HepG2 (cell line): ENCODE measurements around the gene SGIP1. TPM values are rescaled to one million over a fixed set of nuclear protein-coding genes. Genes with fewer than 3 reads are reported as not detected.

Experiments used
- ATAC-seq: fragments of 200-7000 bp; cut with Tn5 transposase; 3 replicates; pipeline ENCODE4 v1.9.1; 2020; ENCODE audit warnings: mild to moderate bottlenecking, moderate library complexity
- BruUV-seq: library from RNA; stranded (reverse); fragments of 400-500 nt; replicated peaks from 2 replicates; lab custom pipeline; 2021; lab: Mats Ljungman, UMichigan
- CTCF ChIA-PET: fragments of 300-600 bp; formaldehyde crosslinking; extraction: SDS; loops from one replicate; lab custom pipeline; 2021; ENCODE audit warnings: low total read pairs, inconsistent platforms, low intra/inter-chr PET ratio; lab: Yijun Ruan, JAX
- POLR2A ChIA-PET: fragments of 350-600 bp; sonication (Branson Sonifier 250); formaldehyde crosslinking; loops from one replicate; lab custom pipeline; 2020; ENCODE audit warnings: antibody characterized with exemption, inconsistent platforms; lab: Yijun Ruan, JAX
- DNase-seq: peaks from one replicate; pipeline ENCODE4 v3.0.0-alpha.2; 2015; ENCODE audit warnings: low spot score
- FAIRE-seq: peaks from 3 replicates; lab custom pipeline; 2011; peaks lifted over from hg19 to GRCh38; lab: Jason Lieb, UNC
- H2AFZ ChIP-seq: one replicate; pipeline ENCODE4 v1.6.1; 2011; ENCODE audit warnings: low read length, inconsistent platforms
- H3K27ac ChIP-seq: fragments of 300-600 bp; 3 replicates; pipeline ENCODE4 v1.8.0; 2011; ENCODE audit warnings: mixed run types, mild to moderate bottlenecking, mixed read lengths, low read length, inconsistent platforms; ENCODE audit not compliant: insufficient read depth; ENCODE audit errors: extremely low read length
- H3K27me3 ChIP-seq, 2 experiments: fragments of 200-600 bp in 1 of 2; 2 replicates in 1 of 2; 3 replicates in 1 of 2; pipeline versions ENCODE4 v1.6.0 to v1.8.0; 2011; ENCODE audit warnings: low read length in 2 of 2, mild to moderate bottlenecking in 2 of 2, moderate library complexity in 2 of 2, inconsistent platforms in 1 of 2; ENCODE audit not compliant: insufficient read depth in 2 of 2, control insufficient read depth in 1 of 2
- H3K36me3 ChIP-seq, 2 experiments: fragments of 200-600 bp in 1 of 2; replicated peaks in 1 of 2; 2 replicates in 1 of 2; 3 replicates in 1 of 2; pipeline versions ENCODE4 v1.5.1 to v1.8.0; 2011; ENCODE audit warnings: low read length in 2 of 2, inconsistent platforms in 1 of 2; ENCODE audit not compliant: insufficient read depth in 2 of 2, control insufficient read depth in 1 of 2
- H3K4me1 ChIP-seq: 2 replicates; pipeline ENCODE4 v1.5.1; 2012; ENCODE audit warnings: low read length, inconsistent platforms; ENCODE audit not compliant: insufficient read depth
- H3K4me2 ChIP-seq: 2 replicates; pipeline ENCODE4 v1.6.0; 2011; ENCODE audit warnings: low read depth, low read length, inconsistent platforms
- H3K4me3 ChIP-seq, 3 experiments: fragments of 200-600 bp in 1 of 3; sonication (generic), shearing (Covaris generic) in 1 of 3; replicated peaks in 1 of 3; 2 replicates each; pipeline ENCODE4 v1.5.1; 2011 to 2016; ENCODE audit warnings: low read length in 3 of 3, inconsistent platforms in 2 of 3, low read depth in 2 of 3, mild to moderate bottlenecking in 2 of 3, control low read depth in 1 of 3, mixed read lengths in 1 of 3; ENCODE audit not compliant: insufficient read depth in 1 of 3
- H3K79me2 ChIP-seq: one replicate; pipeline ENCODE4 v1.6.1; 2011; ENCODE audit warnings: low read length, inconsistent platforms; ENCODE audit not compliant: insufficient read depth
- H3K9ac ChIP-seq: 2 replicates; pipeline ENCODE4 v1.6.0; 2011; ENCODE audit warnings: mild to moderate bottlenecking, low read depth, low read length, inconsistent platforms; ENCODE audit not compliant: insufficient read depth
- H3K9me3 ChIP-seq: 2 replicates; pipeline ENCODE4 v1.5.1; 2012; ENCODE audit warnings: mild to moderate bottlenecking, low read length
- H4K20me1 ChIP-seq: 2 replicates; pipeline ENCODE4 v1.6.0; 2011; ENCODE audit warnings: inconsistent platforms, mild to moderate bottlenecking, low read length, moderate library complexity; ENCODE audit not compliant: insufficient read depth
- ESRRA ChIP-seq: sonication (generic); formaldehyde crosslinking; IDR thresholded peaks from 2 replicates; pipeline ENCODE4 v1.5.1; 2020; ENCODE audit warnings: mild to moderate bottlenecking, low read depth, missing genetic modification reagents
- REXO4 ChIP-seq: sonication (generic); formaldehyde crosslinking; IDR thresholded peaks from 2 replicates; pipeline ENCODE4 v1.8.0; 2022; ENCODE audit warnings: missing genetic modification reagents, mild to moderate bottlenecking, borderline replicate concordance
- XRCC5 ChIP-seq: fragments of 200-400 bp; formaldehyde crosslinking; optimal IDR thresholded peaks from 2 replicates; pipeline ENCODE3; 2017; ENCODE audit warnings: mild to moderate bottlenecking, low read length
- ZNF780A ChIP-seq: sonication (generic); formaldehyde crosslinking; IDR thresholded peaks from 2 replicates; pipeline ENCODE4 v1.8.0; 2022; ENCODE audit warnings: mild to moderate bottlenecking, missing genetic modification reagents, moderate library complexity
- ZSCAN25 ChIP-seq: sonication (generic); formaldehyde crosslinking; IDR thresholded peaks from 2 replicates; pipeline ENCODE4 v1.8.0; 2022; ENCODE audit warnings: mild to moderate bottlenecking, missing genetic modification reagents
- WGBS: methylation state at CpG from one replicate; pipeline ENCODE4 v1.1.6; 2017; ENCODE audit warnings: low lambda C conversion rate; 5-methylcytosine and 5-hydroxymethylcytosine counted together
- in situ Hi-C: cut with HindIII; loops from 2 replicates; pipeline ENCODE4 v1.10.0; 2017; ENCODE audit warnings: low pct_unique_long_range_greater_than_20kb; ENCODE audit not compliant: extremely low pct_ligation_motif_present
- intact Hi-C: fragments of 100-400 bp; cut with micrococcal nuclease; formaldehyde crosslinking; loops from one replicate; pipeline ENCODE4 v1.10.0; 2022; ENCODE audit not compliant: unreplicated experiment
- polyA plus RNA-seq, 8 experiments: library from polyadenylated mRNA; depleted of rRNA in 3 of 8; stranded (reverse) in 7 of 8; unstranded in 1 of 8; fragments of >200 nt; fragmentation: Illumina TruSeq in 4 of 8; extraction: Trizol in 4 of 8; gene quantifications; 2 replicates each; pipeline versions ENCODE4 v1.2.1 to v1.2.3, GENCODE V29; 2011 to 2016; ENCODE audit warnings: low read depth in 4 of 8, missing spikeins in 1 of 8, mixed read lengths in 1 of 8; ENCODE audit not compliant: insufficient read depth in 1 of 8
- total RNA-seq, 5 experiments: library from RNA; depleted of rRNA; stranded (reverse); fragments of >200 nt; fragmentation: Illumina TruSeq; extraction: Trizol; gene quantifications; 2 replicates each; pipeline ENCODE4 v1.2.3, GENCODE V29; 2016; ENCODE audit warnings: low read depth in 1 of 5
- TF ChIP-seq, protein P1 (sequence below): sonication (generic); formaldehyde crosslinking; IDR thresholded peaks from 2 replicates; pipeline ENCODE4 v1.4.0; 2020; ENCODE audit warnings: mild to moderate bottlenecking, missing genetic modification reagents
- TF ChIP-seq, protein P2 (sequence below): sonication (generic); formaldehyde crosslinking; IDR thresholded peaks from 2 replicates; pipeline ENCODE4 v1.4.0; 2020; ENCODE audit warnings: mild to moderate bottlenecking, missing genetic modification reagents
- TF ChIP-seq, protein P3 (sequence below): IDR thresholded peaks from 2 replicates; pipeline ENCODE4 v1.6.1; 2016; ENCODE audit warnings: control low read depth

The SGIP1 gene
- total and polyA plus RNA-seq, 2 of the 13 experiments (the other 11 are each of a cell fraction or from before 2014, with no cell fraction given), result not detected

- TF ChIP-seq, protein P1, sequence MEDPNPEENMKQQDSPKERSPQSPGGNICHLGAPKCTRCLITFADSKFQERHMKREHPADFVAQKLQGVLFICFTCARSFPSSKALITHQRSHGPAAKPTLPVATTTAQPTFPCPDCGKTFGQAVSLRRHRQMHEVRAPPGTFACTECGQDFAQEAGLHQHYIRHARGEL (CRISPR knock-in tag), result no peak
- TF ChIP-seq, all 625 proteins: peak for 0
These were observed 16.0 kb upstream of the SGIP1 start (continued) for GRCh38 chr1:66517959-66518358.

- WGBS, result 20% methylated on average over 2 of the region's 2 CpGs
- CTCF ChIA-PET, result no interaction called here
- POLR2A ChIA-PET, result no interaction called here
- H3K27ac ChIP-seq, result no peak overlapping the region
- intact Hi-C loops (no loop called here), in situ Hi-C loops (no loop called here)
- no peak for ATAC-seq
- H3K4me3 ChIP-seq, result no peak overlapping the region
- H2AFZ ChIP-seq, result no peak overlapping the region
- no peaks in the 10 kb centered on the region for H3K9me3 ChIP-seq
- H3K79me2 ChIP-seq, result no peaks in the 10 kb centered on the region
- H3K9ac ChIP-seq, result no peak overlapping the region
- H3K27me3 ChIP-seq, result no peaks in the 10 kb centered on the region
- FAIRE-seq, result no peak
- H3K36me3 ChIP-seq, result no peaks in the 10 kb centered on the region
- H3K4me2 ChIP-seq, result no peak overlapping the region
- TF ChIP-seq REXO4 (no peak), ZSCAN25 (CRISPR knock-in tag) (no peak), ESRRA (CRISPR knock-in tag) (no peak), ZNF780A (no peak), XRCC5 (no peak)
- TF ChIP-seq, protein P2, sequence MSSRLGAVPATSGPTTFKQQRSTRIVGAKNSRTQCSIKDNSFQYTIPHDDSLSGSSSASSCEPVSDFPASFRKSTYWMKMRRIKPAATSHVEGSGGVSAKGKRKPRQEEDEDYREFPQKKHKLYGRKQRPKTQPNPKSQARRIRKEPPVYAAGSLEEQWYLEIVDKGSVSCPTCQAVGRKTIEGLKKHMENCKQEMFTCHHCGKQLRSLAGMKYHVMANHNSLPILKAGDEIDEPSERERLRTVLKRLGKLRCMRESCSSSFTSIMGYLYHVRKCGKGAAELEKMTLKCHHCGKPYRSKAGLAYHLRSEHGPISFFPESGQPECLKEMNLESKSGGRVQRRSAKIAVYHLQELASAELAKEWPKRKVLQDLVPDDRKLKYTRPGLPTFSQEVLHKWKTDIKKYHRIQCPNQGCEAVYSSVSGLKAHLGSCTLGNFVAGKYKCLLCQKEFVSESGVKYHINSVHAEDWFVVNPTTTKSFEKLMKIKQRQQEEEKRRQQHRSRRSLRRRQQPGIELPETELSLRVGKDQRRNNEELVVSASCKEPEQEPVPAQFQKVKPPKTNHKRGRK, result no peak
- TF ChIP-seq, protein P3, sequence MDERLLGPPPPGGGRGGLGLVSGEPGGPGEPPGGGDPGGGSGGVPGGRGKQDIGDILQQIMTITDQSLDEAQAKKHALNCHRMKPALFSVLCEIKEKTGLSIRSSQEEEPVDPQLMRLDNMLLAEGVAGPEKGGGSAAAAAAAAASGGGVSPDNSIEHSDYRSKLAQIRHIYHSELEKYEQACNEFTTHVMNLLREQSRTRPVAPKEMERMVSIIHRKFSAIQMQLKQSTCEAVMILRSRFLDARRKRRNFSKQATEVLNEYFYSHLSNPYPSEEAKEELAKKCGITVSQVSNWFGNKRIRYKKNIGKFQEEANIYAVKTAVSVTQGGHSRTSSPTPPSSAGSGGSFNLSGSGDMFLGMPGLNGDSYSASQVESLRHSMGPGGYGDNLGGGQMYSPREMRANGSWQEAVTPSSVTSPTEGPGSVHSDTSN (CRISPR knock-in tag), result no peak
- no peak for DNase-seq
- peaks cover 12% of the 10 kb centered on the region; the same call in 1 of the 2 replicates for H3K4me1 ChIP-seq
- no TSS peak for BruUV-seq
- no peaks in the 10 kb centered on the region for H4K20me1 ChIP-seq
These were observed 15.3 kb upstream of the SGIP1 start for GRCh38 chr1:66518654-66519053.
